NT2/D1 (cell line): ENCODE results near the gene ATP10A.

Experiments
- DNase-seq: peaks from one replicate; pipeline ENCODE4 v3.0.0-alpha.2; 2011; ENCODE audit warnings: low read depth, low spot score
- H3K27me3 ChIP-seq: 2 replicates; pipeline ENCODE4 v1.6.0; 2011; ENCODE audit warnings: mild to moderate bottlenecking; ENCODE audit not compliant: insufficient read length, insufficient read depth
- H3K36me3 ChIP-seq: 2 replicates; pipeline ENCODE4 v1.6.1; 2011; ENCODE audit warnings: mild to moderate bottlenecking, low read length, mixed read lengths; ENCODE audit not compliant: insufficient read depth, insufficient read length
- H3K4me1 ChIP-seq: 2 replicates; pipeline ENCODE4 v1.5.1; 2011; ENCODE audit not compliant: insufficient read depth, insufficient read length
- H3K4me3 ChIP-seq: 2 replicates; pipeline ENCODE4 v1.5.1; 2011; ENCODE audit warnings: low read depth; ENCODE audit not compliant: insufficient read length
- H3K9ac ChIP-seq: 2 replicates; pipeline ENCODE4 v1.6.0; 2011; ENCODE audit warnings: low read depth; ENCODE audit not compliant: insufficient read length
- H3K9me3 ChIP-seq: 2 replicates; pipeline ENCODE4 v1.5.1; 2011; ENCODE audit warnings: mild to moderate bottlenecking, low read length; ENCODE audit not compliant: insufficient read depth
- SUZ12 ChIP-seq: IDR thresholded peaks from 2 replicates; pipeline ENCODE4 v1.6.1; 2011; ENCODE audit not compliant: insufficient read length, insufficient read depth; ENCODE audit errors: extremely low read depth
- YY1 ChIP-seq: IDR thresholded peaks from 2 replicates; pipeline ENCODE4 v1.6.1; 2011; ENCODE audit not compliant: insufficient read length, insufficient read depth
- ZNF274 ChIP-seq: IDR thresholded peaks from 2 replicates; pipeline ENCODE4 v1.6.1; 2011; ENCODE audit warnings: mild to moderate bottlenecking, low read depth, low read length

The ATP10A gene

DNA sequence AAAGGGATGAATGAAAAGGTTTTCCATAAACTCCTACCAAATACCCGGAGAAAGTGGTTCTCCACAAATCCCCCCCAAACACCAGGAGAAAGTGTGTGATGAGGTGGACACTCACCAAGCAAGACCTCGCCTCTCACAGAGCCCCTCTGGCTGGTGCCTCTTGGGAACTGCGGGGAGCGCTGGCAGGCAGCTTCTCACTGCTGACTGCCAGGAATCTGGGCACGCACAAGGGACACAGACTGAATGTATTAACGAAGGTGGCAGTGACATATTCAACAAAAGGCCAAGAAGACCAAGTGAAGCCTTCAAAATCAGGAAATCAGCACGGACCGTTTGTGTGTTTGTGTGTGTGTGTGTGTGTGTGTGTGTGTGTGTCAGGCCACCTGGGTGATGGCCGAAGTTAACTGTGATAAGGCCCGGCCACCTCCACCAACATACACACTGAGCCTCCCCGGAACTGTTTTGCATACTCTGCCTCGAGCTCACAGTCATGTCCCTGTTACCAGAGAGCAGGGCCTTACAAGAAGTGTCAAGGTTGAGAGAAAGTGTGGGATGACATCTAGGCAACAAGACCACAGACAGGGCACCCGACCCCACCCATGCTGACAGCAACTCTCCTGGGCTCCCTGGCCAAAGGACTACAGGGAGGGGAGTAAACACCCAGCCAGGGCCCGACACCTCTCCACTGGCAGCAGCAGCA, 18.0 kb downstream of the ATP10A start:
- TF ChIP-seq ZNF274 (no peak), SUZ12 (no peak), YY1 (no peak)
- no peak for DNase-seq

DNA sequence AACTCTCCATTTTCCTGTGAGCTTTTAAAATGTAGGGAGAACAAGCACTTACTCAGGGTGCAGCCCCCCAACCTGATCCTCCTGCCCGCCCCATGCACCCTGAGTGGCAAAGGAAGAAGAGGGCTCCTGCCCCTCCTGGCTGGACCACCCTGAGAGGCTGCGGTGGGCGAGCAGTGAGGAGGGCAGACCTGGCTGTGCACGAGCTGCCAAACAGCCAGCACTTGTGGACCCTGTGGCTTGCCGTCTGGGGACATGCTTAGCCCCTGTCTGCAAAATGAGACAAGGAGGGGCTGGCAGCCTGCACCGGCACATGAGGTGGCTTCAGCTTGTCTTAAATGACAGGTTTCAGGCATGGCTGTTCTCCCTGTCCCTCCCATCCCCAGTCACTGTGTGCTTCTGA, 18.6 kb downstream of the ATP10A start:
- Histone ChIP-seq H3K27me3 (no peaks in the 10 kb centered on the region), H3K36me3 (no peaks in the 10 kb centered on the region), H3K9ac (no peak overlapping the region), H3K4me3 (no peak overlapping the region), H3K4me1 (no peaks in the 10 kb centered on the region), H3K9me3 (no peaks in the 10 kb centered on the region)
- no peak for TF ChIP-seq SUZ12
- TF ChIP-seq ZNF274: no peak
- TF ChIP-seq YY1: no peak
- no peak for DNase-seq

More for the DNA sequence above, 18.0 kb downstream of the ATP10A start:
- Histone ChIP-seq H3K4me1 (no peaks in the 10 kb centered on the region), H3K9ac (no peak overlapping the region), H3K9me3 (no peaks in the 10 kb centered on the region), H3K36me3 (no peaks in the 10 kb centered on the region), H3K4me3 (no peak overlapping the region), H3K27me3 (no peaks in the 10 kb centered on the region)

DNA sequence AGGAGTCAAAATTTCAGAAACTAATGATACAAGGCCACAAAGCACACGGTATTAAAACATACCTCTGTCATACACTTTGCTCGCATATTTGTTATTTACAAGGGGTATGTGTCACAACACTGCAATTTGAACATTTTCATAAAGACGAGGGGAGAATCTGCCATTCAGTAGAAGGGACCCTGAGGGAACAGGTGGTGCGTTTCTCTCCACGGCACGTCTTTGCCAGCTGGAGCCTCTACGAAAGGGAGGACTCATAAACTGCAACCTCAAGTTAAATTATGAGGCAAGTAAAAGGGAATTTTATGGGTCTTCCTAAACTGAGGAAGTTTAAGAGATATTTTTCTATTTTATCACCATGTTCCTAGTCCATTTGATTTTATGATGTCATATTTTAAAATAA, 19.1 kb downstream of the ATP10A start:
- no peaks in the 10 kb centered on the region for H3K4me1 ChIP-seq
- H3K36me3 ChIP-seq: no peaks in the 10 kb centered on the region
- DNase-seq: no peak
- no peaks in the 10 kb centered on the region for H3K27me3 ChIP-seq
- no peaks in the 10 kb centered on the region for H3K9me3 ChIP-seq
- H3K9ac ChIP-seq: no peak overlapping the region
- no peak for TF ChIP-seq YY1
- TF ChIP-seq SUZ12: no peak
- TF ChIP-seq ZNF274: no peak
- no peak overlapping the region for H3K4me3 ChIP-seq

DNA sequence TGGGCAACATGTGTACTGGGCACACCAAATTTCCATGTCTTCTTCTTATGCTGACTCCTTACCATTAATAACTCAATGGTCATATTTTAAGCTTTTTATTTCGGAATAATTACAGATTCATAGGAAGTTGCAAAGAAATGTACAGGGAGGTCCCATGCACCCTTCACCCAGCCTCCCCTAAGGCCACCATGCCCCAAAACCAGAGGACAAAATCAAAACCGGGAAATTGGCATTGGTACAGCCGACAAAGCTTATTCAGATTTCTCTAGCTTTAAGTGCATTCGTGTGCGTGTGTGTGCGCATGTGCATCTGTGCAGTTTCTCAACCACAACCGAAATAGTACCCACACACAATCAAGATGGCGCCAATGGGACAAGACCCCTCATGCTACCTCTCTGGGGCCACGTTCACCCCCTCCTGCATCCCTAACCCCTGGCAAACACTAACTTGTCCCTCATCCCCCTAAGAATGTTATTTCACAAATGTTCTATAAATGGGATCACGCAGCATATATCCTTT, 23.4 kb downstream of the ATP10A start:
- Histone ChIP-seq H3K9me3 (no peaks in the 10 kb centered on the region), H3K4me1 (no peaks in the 10 kb centered on the region), H3K36me3 (no peaks in the 10 kb centered on the region), H3K9ac (no peak overlapping the region), H3K27me3 (no peaks in the 10 kb centered on the region), H3K4me3 (no peak overlapping the region)
- no peak for DNase-seq
- no peak for TF ChIP-seq ZNF274
- TF ChIP-seq SUZ12: no peak
- TF ChIP-seq YY1: no peak

DNA sequence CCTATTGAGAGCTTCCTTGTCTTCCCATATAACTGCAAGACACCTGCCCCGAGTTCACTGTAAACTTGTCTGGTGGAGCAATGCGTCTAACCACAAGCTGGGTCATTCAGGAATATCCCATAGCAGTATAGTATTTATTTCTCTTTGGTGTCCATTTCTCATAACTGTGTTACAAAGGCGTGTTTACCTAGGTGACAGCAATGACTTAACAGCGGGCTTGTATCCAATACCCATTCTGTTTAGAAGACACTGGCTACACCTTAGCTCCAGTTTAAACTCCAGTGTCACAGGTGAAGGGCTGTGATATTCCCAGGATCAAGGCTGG, 24.3 kb downstream of the ATP10A start:
- H3K27me3 ChIP-seq: no peaks in the 10 kb centered on the region
- H3K36me3 ChIP-seq: no peaks in the 10 kb centered on the region
- TF ChIP-seq ZNF274: no peak
- no peak for TF ChIP-seq YY1
- TF ChIP-seq SUZ12: no peak
- H3K9ac ChIP-seq: no peak overlapping the region
- H3K9me3 ChIP-seq: no peaks in the 10 kb centered on the region
- H3K4me3 ChIP-seq: no peak overlapping the region
- H3K4me1 ChIP-seq: no peaks in the 10 kb centered on the region
- DNase-seq: no peak

DNA sequence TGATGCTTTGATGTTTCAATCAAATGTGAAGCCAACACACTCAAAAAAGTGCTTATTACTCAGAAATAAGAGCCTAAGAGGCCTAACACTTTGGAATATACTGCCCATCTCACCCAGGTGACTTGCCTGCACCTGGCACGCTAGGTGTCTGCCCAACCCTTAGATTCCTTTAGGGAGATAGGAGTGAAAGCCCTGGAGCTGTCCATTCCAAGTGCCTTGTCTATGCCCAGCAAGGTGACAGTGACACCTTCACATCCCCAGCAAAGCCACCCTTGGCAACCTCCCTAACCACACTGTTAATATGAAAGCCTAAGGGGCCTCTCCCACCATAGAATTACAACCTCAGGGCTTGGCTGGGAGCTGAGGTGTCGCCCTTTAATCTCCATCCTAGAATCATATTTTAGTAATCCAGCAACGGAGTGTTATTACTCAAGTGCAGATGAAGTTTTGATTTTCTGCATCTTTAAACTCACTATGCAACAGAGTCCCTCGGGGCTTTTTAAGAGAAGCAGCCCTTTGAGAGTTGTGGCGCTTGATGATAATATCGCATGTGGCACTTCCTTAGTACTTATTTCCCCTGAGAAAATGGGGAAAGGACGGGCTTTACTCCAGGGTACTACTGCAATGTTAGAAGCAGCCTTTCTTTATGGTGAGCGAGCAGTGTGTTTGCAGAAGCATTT, 24.8 kb downstream of the ATP10A start:
- no peak overlapping the region for H3K9ac ChIP-seq
- DNase-seq: no peak
- no peaks in the 10 kb centered on the region for H3K4me1 ChIP-seq
- H3K27me3 ChIP-seq: no peaks in the 10 kb centered on the region
- no peaks in the 10 kb centered on the region for H3K36me3 ChIP-seq
- TF ChIP-seq ZNF274 (no peak), YY1 (no peak), SUZ12 (no peak)
- no peak overlapping the region for H3K4me3 ChIP-seq
- H3K9me3 ChIP-seq: no peaks in the 10 kb centered on the region

DNA sequence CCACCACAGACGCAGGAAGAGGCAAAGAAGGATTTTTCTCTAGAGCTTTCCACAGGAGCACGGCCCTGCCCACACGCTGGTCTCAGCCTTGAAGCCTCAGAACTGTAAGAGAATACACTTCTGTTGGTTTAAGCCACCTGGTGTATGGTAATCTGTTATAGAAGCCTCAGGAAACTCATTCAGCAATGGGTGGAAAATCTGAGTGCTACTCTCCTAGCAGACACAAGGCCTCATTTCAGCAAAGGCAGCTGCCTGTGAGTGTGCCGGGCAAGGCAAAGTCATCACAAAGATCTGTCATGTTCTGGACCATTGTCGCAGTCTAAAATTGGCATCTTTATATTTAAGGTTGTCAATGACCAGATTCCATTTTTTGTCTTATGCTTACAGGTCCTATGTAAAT, 31.0 kb downstream of the ATP10A start:
- no peak for DNase-seq
- no peaks in the 10 kb centered on the region for H3K4me1 ChIP-seq
- no peaks in the 10 kb centered on the region for H3K27me3 ChIP-seq
- H3K4me3 ChIP-seq: no peak overlapping the region
- H3K36me3 ChIP-seq: no peaks in the 10 kb centered on the region
- no peak for TF ChIP-seq SUZ12
- TF ChIP-seq ZNF274: no peak
- TF ChIP-seq YY1: no peak
- H3K9me3 ChIP-seq: no peaks in the 10 kb centered on the region
- H3K9ac ChIP-seq: no peak overlapping the region
